NT2/D1 (cell line): ENCODE data around the gene ITGB3BP.

ENCODE experiments used
- SUZ12 ChIP-seq: IDR thresholded peaks from 2 replicates; pipeline ENCODE4 v1.6.1; 2011; ENCODE audit not compliant: insufficient read length, insufficient read depth; ENCODE audit errors: extremely low read depth
- YY1 ChIP-seq: IDR thresholded peaks from 2 replicates; pipeline ENCODE4 v1.6.1; 2011; ENCODE audit not compliant: insufficient read length, insufficient read depth
- ZNF274 ChIP-seq: IDR thresholded peaks from 2 replicates; pipeline ENCODE4 v1.6.1; 2011; ENCODE audit warnings: mild to moderate bottlenecking, low read depth, low read length

- TF ChIP-seq ZNF274 (no peak), SUZ12 (no peak), YY1 (no peak)
Observed at GRCh38 chr1:63557365-63557987, 34.5 kb upstream of the ITGB3BP start.
